Stimulated activated CD8-positive, alpha-beta memory T cell treated with anti-CD3 and anti-CD28 coated beads, Interleukin-15, amount 100 ng/mL, for 4 hours (primary cell): ENCODE results near the gene CLIC2.

ENCODE experiments used
- DNase-seq, 2 donors: peaks; one replicate each; pipeline ENCODE4 v3.0.0-alpha.2; 2020; ENCODE audit warnings: low read depth in 2 of 2

CLIC2 gene

DNA sequence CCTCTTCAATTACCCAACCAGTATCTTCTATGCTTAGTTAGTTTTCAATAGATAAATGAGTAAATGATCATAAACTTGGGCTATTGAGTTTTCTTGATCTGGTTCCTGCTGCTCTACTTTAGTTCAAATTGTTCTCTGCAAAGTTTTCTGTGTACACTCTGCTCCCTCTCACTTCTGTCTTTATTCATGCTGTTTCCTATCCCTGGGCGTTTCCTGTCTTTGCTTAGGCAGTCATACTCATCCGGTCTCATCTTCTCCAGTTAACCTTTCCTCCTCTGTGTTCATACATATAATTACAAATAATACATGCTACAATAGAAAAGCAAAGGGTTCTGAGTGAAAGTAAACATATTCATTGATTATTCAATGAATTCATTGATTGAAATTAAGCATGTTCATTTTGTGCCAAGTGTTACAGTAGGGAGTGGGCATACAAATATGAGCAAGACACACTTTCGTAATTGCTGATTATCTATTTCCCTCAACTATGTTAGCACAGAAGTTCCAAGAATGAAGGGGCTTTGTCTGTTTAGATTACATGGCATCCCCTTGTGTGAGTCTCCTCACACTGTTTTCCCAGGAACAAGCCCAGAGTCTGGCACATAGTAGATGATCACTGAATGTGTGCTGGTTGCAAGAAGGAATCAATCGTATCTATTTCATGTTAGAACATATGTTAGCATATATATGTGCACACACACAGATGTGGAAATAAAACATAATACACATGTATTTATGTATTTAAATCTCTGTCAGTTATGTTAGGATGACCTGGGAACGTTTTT is 71.3 kb downstream of the CLIC2 start:
- DNase-seq: no peak

DNA sequence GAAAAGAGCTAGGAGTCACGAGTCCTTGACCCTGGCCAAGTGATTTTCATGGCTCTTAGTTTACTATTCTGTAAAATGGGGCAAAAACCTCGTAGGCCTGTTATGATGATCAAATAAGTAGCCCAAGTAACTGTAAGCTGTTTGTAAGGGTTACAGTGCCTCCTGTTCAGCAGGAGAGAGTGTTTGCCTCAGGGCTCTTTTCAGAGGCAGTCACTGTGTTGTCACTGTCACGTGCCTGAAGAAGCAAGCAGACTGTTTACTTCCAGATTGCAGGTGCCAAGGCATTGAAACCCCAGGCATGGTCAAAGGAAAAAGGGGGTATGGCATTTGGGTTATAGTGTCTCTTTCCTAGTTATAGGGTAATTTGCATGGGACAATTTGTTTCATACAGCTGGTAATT is 74.7 kb downstream of the CLIC2 start:
- no peak for DNase-seq

DNA sequence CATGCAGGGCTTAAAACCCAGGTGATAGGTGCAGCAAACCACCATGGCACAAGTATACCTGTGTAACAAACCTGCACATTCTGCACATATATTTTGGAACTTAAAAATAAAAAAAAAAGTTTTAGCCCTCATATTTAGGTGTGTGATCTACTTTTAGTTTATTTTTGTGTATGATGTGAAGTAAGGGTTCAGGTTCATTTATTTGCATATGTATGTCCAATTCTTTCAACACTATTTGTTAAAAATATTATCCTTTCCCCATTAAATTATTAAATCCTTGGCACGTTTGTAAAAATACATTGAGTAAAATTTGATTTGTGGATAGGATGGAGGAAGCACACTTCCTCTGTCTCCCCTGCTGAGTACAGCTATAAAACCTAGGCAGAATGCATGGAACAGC is 83.0 kb downstream of the CLIC2 start:
- DNase-seq: no peak

GRCh38 chrX:155247497-155247896 is 86.9 kb downstream of the CLIC2 start:
- DNase-seq: no peak

DNA sequence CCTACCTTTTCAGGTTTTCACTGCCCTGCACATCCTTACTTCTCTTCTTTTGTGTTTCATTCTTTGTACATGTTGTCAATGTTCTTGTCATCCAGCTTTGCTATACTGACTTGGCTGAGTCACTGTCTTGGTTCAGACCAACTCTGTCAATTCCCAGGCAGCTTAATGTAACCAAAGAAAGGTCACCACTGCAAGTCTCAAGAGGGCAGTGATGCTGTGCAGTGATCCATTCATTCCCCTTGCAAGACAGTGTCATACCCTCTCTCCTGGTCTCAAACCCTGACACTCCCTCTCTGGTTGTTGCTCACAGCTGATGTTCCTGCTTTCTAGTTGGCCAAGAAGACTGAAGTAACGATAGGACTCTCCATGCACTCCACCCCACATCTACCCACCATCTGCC is 87.7 kb downstream of the CLIC2 start:
- no peak for DNase-seq

- DNase-seq: no peak
Measured at GRCh38 chrX:155242300-155242699, 92.1 kb downstream of the CLIC2 start.

- no peak for DNase-seq
Measured at GRCh38 chrX:155237719-155238118, 96.7 kb downstream of the CLIC2 start.

GRCh38 chrX:155235891-155236290 is 98.5 kb downstream of the CLIC2 start:
- no peak for DNase-seq

- no peak for DNase-seq
Measured at GRCh38 chrX:155231163-155231562, 103.3 kb downstream of the CLIC2 start.
